Medulla oblongata (tissue), 1 donor: Measurements from ENCODE around the gene USP5.
"Not testable (repeated sequence)": the region's sequence is repeated elsewhere in the genome, so short reads cannot be mapped to it uniquely, and the experiment has no call there.

Experiments
- DNase-seq: peaks from one replicate; pipeline ENCODE4 v3.0.0-alpha.2; 2015; ENCODE audit errors: extremely low spot score

The USP5 gene

GRCh38 chr12:6865307-6865706 lies 13.4 kb downstream of the USP5 start:
- DNase-seq: not testable (repeated sequence)

- no peak for DNase-seq
Observed at GRCh38 chr12:6866163-6866919, 14.4 kb downstream of the USP5 start.

- peak; percentile 54 for DNase-seq
Observed at GRCh38 chr12:6866920-6867412, 15.0 kb downstream of the USP5 start.

- DNase-seq: peak; percentile 84
Observed at GRCh38 chr12:6867413-6868210, 15.7 kb downstream of the USP5 start, which contains the start of gene TPI1. TPI1 (plus strand) TSS chr12:6867531; CDS start chr12:6867567, 36 bp downstream.

GRCh38 chr12:6868211-6869048 lies 16.5 kb downstream of the USP5 start:
- no peak for DNase-seq

- DNase-seq: peak; percentile 91
Observed at GRCh38 chr12:6869049-6870021, 17.4 kb downstream of the USP5 start.

- not testable (repeated sequence) for DNase-seq
Observed at GRCh38 chr12:6870304-6870703, 18.4 kb downstream of the USP5 start.

GRCh38 chr12:6871052-6871957 lies 19.4 kb downstream of the USP5 start:
- DNase-seq: no peak

- peak; percentile 87 for DNase-seq
Observed at GRCh38 chr12:6872073-6873048, 20.4 kb downstream of the USP5 start.

- DNase-seq: peak; percentile 95
Observed at GRCh38 chr12:6873094-6874014, 21.4 kb downstream of the USP5 start, which contains the start of gene SPSB2. SPSB2 (minus strand) TSS chr12:6873303; CDS start chr12:6872901, 402 bp downstream.

- DNase-seq: not testable (repeated sequence)
Observed at GRCh38 chr12:6874015-6874368, 22.0 kb downstream of the USP5 start.

GRCh38 chr12:6879824-6880223 lies 27.9 kb downstream of the USP5 start:
- not testable (repeated sequence) for DNase-seq

- no peak for DNase-seq
Observed at GRCh38 chr12:6883252-6883651, 31.3 kb downstream of the USP5 start.

GRCh38 chr12:6883683-6884082 lies 31.7 kb downstream of the USP5 start:
- DNase-seq: no peak

- DNase-seq: no peak
Observed at GRCh38 chr12:6884539-6884938, 32.6 kb downstream of the USP5 start.

GRCh38 chr12:6886206-6886999 lies 34.5 kb downstream of the USP5 start:
- DNase-seq: not testable (repeated sequence)
